Ovary (tissue), 9 donors: ENCODE measurements around the gene MFSD2A. TPM values are rescaled to one million over a fixed set of nuclear protein-coding genes. Genes with fewer than 3 reads are reported as not detected.

Experiments
- DNase-seq, 5 donors: peaks; one replicate each; pipeline ENCODE4 v3.0.0-alpha.2; 2019 to 2020
- H3K27ac ChIP-seq, 2 donors: fragments of 200-600 bp; one replicate each; pipeline versions ENCODE4 v1.5.1 to v1.8.0; 2019 to 2022
- H3K27me3 ChIP-seq: fragments of 200-600 bp; one replicate; pipeline ENCODE4 v1.8.0; 2022
- H3K36me3 ChIP-seq: fragments of 200-600 bp; sonication (generic); one replicate; pipeline ENCODE4 v1.5.1; 2019
- H3K4me1 ChIP-seq: one replicate; pipeline ENCODE4 v1.8.1; 2013; ENCODE audit warnings: mild to moderate bottlenecking, moderate library complexity; ENCODE audit not compliant: insufficient read depth
- H3K4me3 ChIP-seq: fragments of 200-600 bp; sonication (generic); one replicate; pipeline ENCODE4 v1.5.1; 2017
- H3K9me3 ChIP-seq, 2 donors: fragments of 200-600 bp in 1 of 2; sonication (generic) in 1 of 2; one replicate each; pipeline versions ENCODE4 v1.5.1 to v1.8.1; 2013 to 2019; ENCODE audit warnings: mild to moderate bottlenecking in 1 of 2, moderate library complexity in 1 of 2
- CTCF ChIP-seq, 3 donors: fragments of 450-650 bp in 2 of 3; fragments of 200-600 bp in 1 of 3; IDR thresholded peaks; one replicate each; pipeline versions ENCODE4 v1.5.1 to v1.8.0; 2016 to 2022; ENCODE audit warnings: antibody characterized with exemption in 3 of 3, mild to moderate bottlenecking in 1 of 3
- EP300 ChIP-seq: sonication (generic); formaldehyde crosslinking; IDR thresholded peaks from one replicate; pipeline ENCODE4 v1.6.1; 2017; ENCODE audit warnings: antibody characterized with exemption
- POLR2A ChIP-seq: fragments of 450-650 bp; IDR thresholded peaks from one replicate; pipeline ENCODE4 v1.6.1; 2017; ENCODE audit warnings: antibody characterized with exemption, mild to moderate bottlenecking, moderate library complexity
- WGBS, 3 donors: extraction: QIAGEN DNeasy Blood & Tissue Kit in 1 of 3; methylation state at CpG; one replicate each; pipeline versions ENCODE4 v1.1.5 to v1.1.7; 2013 to 2017; 5-methylcytosine and 5-hydroxymethylcytosine counted together
- intact Hi-C, 4 donors: fragments of 100-400 bp; cut with DNase I; formaldehyde crosslinking; loops; one replicate each; pipeline versions ENCODE4 v1.11.0 to v1.15.1; 2022 to 2023
- polyA plus RNA-seq, 2 donors: library from polyadenylated mRNA; stranded (reverse); fragments of 200-250 nt in 1 of 2; fragments of 350-450 nt in 1 of 2; fragmentation: Illumina TruSeq in 1 of 2; extraction: RNeasy Lipid Tissue Mini Kit (QIAGEN cat#74804) in 1 of 2; gene quantifications; one replicate each; pipeline ENCODE4 v1.2.3, GENCODE V29; 2013 to 2014
- total RNA-seq, 7 donors: library from RNA; depleted of rRNA in 2 of 7; stranded (reverse); fragments of >200 nt in 2 of 7; fragmentation: NEBNext Ultra II Directional in 3 of 7; extraction: Animal tissue kit (Norgen Biotek cat#: 25700) in 3 of 7; gene quantifications; one replicate each; pipeline versions ENCODE4 v1.1.0 to v1.2.4, GENCODE V29; 2016 to 2023
- donor health status: DM: no; HTN: no; CAD: no; lungs with moderate emphysema.
- donor health status: DM: no; HTN: no; CAD: no.
- donor health status: Bipolar disorder and iron deficiency.
- donor health status: DM: yes; HTN: yes; CAD: no.
- donor health status: DM: no; HTN: no; CAD: no.
- donor health status: DM: yes; HTN: yes; CAD: no.

The MFSD2A gene
- total and polyA plus RNA-seq, 9 donors, result 1.9 to 121 (median 3.6) TPM

DNA sequence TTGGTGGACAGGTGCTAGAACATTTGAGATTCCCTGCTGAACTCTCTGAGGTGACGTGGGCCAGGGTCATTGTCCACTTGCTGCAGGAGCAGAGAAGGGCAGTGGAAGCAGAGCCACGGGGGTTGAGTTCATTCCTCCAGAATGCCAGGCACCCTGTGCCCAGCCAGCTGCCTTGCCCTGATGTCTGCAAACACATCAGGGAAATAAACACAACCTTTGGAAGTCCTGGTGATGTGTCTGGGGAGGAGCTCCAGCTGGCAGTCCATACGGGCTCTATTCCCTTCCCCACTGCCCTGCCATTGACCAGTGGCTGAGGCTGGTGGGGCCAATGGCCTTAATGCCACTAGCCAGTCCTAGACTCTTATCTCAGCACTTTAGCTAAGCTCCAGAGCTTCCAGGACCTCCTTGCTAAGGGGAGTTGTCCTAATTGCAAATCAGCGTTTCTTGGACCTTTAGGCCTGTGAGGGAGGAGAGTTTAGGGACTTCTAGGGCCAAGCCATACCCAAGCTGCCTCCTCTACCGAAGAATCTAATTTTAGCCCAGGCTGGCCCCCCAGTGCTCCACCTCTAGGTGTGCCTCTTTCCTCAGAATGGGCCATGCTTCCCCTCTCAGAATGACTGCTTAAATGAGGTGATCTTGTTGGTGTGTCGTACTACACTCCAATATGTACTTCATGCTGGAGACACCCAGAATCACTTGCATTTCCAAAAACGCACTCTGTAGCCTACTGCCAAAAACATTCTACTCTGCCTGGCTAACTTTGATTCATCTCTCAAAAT is 25.9 kb upstream of the MFSD2A start:
- Histone ChIP-seq H3K27ac (no peak overlapping the region), H3K4me1 (no peaks in the 10 kb centered on the region), H3K4me3 (no peak overlapping the region), H3K36me3 (no peaks in the 10 kb centered on the region), H3K9me3 (no peaks in the 10 kb centered on the region), H3K27me3 (no peaks in the 10 kb centered on the region)
- intact Hi-C loops, result no loop called here
- DNase-seq, result no peak
- 62 to 70% (median 65%) methylated on average over 7 of the region's 7 CpGs for WGBS, 3 donors
- TF ChIP-seq POLR2A (no peak), CTCF (IDR thresholded peaks at IDR 0.05) (no peak), EP300 (no peak)

DNA sequence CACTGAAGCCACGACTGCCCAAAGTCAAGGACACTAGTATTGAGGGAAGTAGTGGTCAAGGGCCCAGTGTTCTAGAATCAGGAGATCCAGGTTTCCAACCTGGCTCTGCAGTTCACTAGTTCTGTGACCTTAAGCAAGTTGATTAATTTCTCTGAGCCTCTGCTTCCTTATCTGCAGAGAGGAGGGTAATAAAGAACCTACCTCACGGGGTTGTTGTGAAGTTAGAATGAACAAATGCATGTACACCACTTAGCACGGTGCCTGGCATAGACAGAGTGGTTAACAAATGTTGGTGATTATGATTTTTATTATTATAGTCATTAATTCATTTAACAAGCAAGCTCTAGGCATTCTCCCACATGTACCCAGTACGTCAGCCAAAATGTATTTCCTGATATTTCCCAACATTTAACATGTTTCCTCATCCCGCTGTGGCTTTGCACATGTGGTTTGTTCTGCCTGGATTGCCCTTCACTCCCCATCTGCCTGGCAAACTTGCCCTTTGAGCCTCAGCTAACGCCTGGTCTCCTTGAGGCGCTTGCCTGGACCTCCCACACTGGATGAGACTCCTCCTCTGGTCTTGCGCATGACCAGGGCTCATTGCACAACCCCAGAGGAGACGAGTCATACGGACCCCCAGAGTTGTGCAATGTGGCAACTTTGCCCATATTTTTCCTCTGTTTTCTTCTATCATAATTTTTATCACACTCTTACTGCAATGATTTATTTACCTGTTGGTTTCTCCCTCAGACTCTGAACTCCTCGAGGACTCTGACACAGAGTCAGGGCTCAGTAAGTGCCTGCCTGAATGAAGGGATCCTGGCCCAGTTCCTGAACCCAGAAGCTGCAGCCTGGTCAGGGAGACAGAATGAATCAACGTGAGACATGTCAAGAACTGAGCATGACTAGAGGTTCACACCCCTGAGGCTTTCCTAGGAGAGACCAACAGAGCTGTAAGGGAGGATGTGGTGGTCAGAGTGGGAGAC is 20.7 kb upstream of the MFSD2A start:
- Histone ChIP-seq H3K4me3 (no peak overlapping the region), H3K36me3 (no peaks in the 10 kb centered on the region), H3K4me1 (no peaks in the 10 kb centered on the region), H3K27me3 (no peaks in the 10 kb centered on the region), H3K27ac (no peak overlapping the region), H3K9me3 (no peaks in the 10 kb centered on the region)
- DNase-seq, result peak in 4 of 5 donors; percentile 49 to 65 (median 62)
- no peak for TF ChIP-seq POLR2A
- TF ChIP-seq EP300, result no peak
- no peak for TF ChIP-seq CTCF (IDR thresholded peaks at IDR 0.05)
- intact Hi-C loops, result no loop called here
- WGBS, 3 donors, result 22 to 35% (median 26%) methylated on average over 12 of the region's 12 CpGs

DNA sequence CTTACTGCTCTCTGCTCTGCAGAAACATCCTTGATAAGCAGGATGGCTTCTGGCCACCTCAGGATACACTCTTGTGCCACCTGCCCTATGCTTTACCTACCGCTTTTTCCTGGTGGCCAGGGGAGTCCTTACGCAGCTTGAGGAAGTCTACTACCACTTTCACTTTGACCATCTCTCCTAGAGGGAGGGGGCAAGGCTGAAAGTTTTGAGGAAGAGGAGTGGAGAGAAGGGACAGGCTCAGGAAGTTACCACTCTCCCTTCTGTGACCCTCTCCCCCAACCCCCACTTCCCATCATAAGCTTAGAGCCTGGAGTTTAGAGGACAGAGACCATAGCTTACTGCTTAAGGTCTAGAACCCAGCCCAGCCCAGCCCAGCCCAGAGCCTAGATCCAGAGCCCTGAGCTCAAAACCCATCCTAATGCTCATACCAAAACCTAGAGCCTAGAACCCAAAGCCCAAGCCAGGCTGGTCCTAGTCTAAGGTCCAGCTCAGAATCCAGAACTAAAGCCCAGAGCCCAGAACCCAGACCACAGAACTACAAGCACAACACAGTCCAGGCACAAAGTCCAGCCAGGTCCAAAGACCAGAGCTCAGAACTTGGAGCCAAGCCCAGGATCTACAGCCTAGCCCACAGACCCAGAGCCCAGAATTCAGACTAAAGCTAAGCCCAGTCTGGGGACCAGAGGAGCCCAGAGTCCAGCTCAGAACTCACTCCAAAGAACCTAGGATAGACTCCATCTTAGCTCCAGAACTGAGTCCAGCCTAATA is 18.0 kb upstream of the MFSD2A start:
- Histone ChIP-seq H3K27me3 (no peaks in the 10 kb centered on the region), H3K4me1 (no peaks in the 10 kb centered on the region), H3K36me3 (no peaks in the 10 kb centered on the region), H3K4me3 (no peak overlapping the region), H3K27ac (no peak overlapping the region), H3K9me3 (no peaks in the 10 kb centered on the region)
- 48 to 91% (median 85%) methylated on average over 2 of the region's 2 CpGs for WGBS, 3 donors
- no peak for TF ChIP-seq POLR2A
- intact Hi-C loops, result no loop called here
- DNase-seq, result no peak

DNA sequence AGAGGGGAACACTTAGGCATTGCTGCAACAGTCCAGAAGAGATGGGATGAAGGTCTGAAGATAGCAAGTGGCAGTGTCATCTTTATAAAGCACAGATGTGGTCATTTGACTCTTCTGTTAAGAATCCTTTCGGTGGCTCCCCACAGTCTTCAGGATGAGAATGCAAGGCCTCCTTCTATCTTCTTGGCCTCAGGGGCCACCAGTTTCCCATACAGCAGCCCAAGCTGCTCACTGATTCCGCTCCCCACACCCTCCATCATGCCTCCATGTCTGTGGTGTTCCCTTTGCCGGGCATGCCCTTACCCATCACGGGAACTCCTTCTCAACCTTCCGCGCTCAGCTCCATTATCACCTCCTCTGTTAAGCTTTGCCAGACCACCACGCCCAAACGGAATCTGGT is 16.1 kb upstream of the MFSD2A start:
- intact Hi-C loops, result no loop called here
- Histone ChIP-seq H3K27ac (no peak overlapping the region), H3K36me3 (no peaks in the 10 kb centered on the region), H3K4me1 (no peaks in the 10 kb centered on the region), H3K27me3 (no peaks in the 10 kb centered on the region), H3K4me3 (no peak overlapping the region), H3K9me3 (no peaks in the 10 kb centered on the region)
- 82 to 95% (median 93%) methylated on average over 8 of the region's 8 CpGs for WGBS, 3 donors
- no peak for DNase-seq
- TF ChIP-seq CTCF (IDR thresholded peaks at IDR 0.05) (no peak), EP300 (no peak), POLR2A (no peak)
